ENCODE measurements around the gene ZMAT2.

Gene ZMAT2

DNA sequence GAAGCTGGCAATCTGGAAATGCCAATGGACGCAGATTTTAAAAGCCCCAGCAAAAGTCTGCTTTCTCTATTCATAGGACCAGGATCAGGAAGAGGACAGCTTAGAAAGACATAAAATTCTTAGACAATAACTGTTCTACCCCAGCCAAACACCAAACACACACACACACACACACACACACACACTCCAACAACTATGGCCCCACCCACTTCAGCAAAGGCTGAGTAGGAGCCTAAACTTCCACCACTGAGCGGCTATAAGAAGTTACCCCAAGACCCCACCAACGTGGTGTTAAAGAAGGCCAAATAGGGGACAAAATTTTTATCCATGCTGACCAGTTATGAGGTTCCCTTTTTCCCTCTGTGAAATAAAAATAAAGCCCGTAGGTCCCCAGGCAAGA lies 32.9 kb downstream of the ZMAT2 start:
- no peak for DNase-seq
- Mint-ChIP-seq H3K27ac (no peak overlapping the region), H3K27me3 (peaks cover 49% of the 10 kb centered on the region), H3K9me3 (peaks cover 10% of the 10 kb centered on the region), H3K36me3 (ENCODE audit: low read depth) (no peaks in the 10 kb centered on the region), H3K4me3 (no peak overlapping the region), H3K4me1 (ENCODE audit: low read depth) (no peaks in the 10 kb centered on the region)

DNA sequence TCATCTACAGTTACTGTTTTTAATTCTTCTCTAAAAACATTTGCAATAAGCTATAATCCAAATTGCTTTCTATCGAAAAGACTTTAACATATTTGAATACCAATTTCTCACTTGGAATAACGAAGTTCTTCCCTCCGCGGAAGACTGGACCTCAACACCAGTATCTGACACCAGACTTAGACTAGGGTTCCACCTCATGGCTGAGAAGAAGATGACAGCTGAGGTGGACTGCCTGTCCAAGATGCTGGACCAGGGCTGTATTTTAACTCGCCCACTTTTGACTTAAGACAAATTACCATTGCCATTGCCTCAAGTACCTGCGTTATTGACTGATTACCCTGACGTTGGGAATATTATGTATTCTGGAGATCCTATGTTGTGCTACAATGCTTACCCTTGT lies 34.1 kb downstream of the ZMAT2 start:
- Mint-ChIP-seq H3K27ac (no peak overlapping the region), H3K36me3 (ENCODE audit: low read depth) (no peaks in the 10 kb centered on the region), H3K27me3 (peaks cover 42% of the 10 kb centered on the region), H3K4me3 (no peak overlapping the region), H3K4me1 (ENCODE audit: low read depth) (no peaks in the 10 kb centered on the region), H3K9me3 (peaks cover 10% of the 10 kb centered on the region)
- DNase-seq = no peak

DNA sequence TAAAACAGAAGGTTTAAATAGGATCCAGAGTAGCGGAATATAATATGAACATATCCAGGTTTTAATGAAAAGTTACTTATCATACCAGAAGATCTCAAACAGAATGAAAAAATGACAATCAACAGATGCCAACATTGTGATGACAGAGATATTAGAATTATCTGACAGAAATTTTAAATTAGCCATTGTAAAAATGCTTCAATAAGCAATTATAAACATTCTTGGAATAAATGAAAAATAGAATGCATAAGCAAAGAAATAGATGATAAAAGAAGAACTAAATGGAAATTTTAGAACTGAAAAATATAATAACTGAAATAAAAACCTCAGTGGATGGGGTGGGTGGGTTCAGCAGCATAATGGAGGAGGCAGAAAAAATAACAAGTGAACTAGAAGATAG lies 37.2 kb downstream of the ZMAT2 start:
- DNase-seq = no peak
- Mint-ChIP-seq H3K4me3 (no peak overlapping the region), H3K27ac (no peak overlapping the region), H3K4me1 (ENCODE audit: low read depth) (no peaks in the 10 kb centered on the region), H3K27me3 (peaks cover 42% of the 10 kb centered on the region), H3K9me3 (peaks cover 16% of the 10 kb centered on the region), H3K36me3 (ENCODE audit: low read depth) (no peaks in the 10 kb centered on the region)

DNA sequence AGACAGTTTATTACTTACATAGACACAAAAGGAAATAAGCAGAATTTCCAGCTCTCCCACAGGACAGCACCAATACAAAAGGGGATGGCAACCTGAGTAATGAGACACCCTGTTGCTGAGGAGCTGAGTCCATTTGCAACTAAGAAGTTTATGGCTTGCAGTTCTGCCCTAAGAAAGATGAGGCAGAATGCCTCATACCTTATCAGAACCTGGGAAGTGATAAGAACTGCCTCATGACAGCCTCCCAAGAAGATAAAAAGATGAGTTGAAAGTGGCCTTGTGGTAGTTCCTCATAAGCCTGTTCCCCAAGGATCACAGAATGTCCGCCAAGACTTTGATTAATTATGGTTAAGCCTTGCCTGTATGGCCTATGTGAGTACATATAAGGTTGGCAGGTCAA lies 41.7 kb downstream of the ZMAT2 start:
- H3K27ac Mint-ChIP-seq = no peak overlapping the region
- H3K4me1 Mint-ChIP-seq (ENCODE audit: low read depth) = no peaks in the 10 kb centered on the region
- H3K36me3 Mint-ChIP-seq (ENCODE audit: low read depth) = no peaks in the 10 kb centered on the region
- DNase-seq = no peak
- peaks cover 15% of the 10 kb centered on the region for H3K27me3 Mint-ChIP-seq
- peaks cover 28% of the 10 kb centered on the region for H3K9me3 Mint-ChIP-seq
- no peak overlapping the region for H3K4me3 Mint-ChIP-seq

DNA sequence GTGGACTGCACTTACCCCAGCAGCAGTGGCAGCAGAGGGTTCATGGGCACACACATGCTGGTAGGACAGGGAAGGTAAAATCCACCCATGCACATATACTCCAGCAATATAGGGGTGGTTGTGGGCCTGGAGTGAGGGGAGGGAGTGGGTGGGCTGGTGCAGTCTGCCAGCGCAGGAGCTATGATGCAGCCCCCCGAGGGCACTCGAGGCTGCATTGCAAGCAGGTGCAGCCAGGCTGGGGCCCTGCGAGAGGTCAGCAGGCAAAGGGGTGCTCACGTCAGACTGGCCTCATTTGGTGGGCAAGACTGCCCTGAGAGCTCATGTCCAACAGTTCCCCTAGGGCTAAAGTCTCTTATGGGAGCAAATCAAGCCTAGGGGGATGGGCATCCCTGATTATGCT lies 53.3 kb downstream of the ZMAT2 start:
- Mint-ChIP-seq H3K27ac (no peak overlapping the region), H3K4me3 (no peak overlapping the region), H3K9me3 (peaks cover 72% of the 10 kb centered on the region), H3K4me1 (ENCODE audit: low read depth) (no peaks in the 10 kb centered on the region), H3K36me3 (ENCODE audit: low read depth) (peaks cover 8% of the 10 kb centered on the region), H3K27me3 (peaks cover 4% of the 10 kb centered on the region)
- no peak for DNase-seq
